ENCODE data around the gene PITPNM1.

GRCh38 chr11:67497656-67498291 is 7.4 kb downstream of the PITPNM1 start:
- TF ChIP-seq, protein P1, sequence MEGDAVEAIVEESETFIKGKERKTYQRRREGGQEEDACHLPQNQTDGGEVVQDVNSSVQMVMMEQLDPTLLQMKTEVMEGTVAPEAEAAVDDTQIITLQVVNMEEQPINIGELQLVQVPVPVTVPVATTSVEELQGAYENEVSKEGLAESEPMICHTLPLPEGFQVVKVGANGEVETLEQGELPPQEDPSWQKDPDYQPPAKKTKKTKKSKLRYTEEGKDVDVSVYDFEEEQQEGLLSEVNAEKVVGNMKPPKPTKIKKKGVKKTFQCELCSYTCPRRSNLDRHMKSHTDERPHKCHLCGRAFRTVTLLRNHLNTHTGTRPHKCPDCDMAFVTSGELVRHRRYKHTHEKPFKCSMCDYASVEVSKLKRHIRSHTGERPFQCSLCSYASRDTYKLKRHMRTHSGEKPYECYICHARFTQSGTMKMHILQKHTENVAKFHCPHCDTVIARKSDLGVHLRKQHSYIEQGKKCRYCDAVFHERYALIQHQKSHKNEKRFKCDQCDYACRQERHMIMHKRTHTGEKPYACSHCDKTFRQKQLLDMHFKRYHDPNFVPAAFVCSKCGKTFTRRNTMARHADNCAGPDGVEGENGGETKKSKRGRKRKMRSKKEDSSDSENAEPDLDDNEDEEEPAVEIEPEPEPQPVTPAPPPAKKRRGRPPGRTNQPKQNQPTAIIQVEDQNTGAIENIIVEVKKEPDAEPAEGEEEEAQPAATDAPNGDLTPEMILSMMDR (IDR thresholded peaks at IDR 0.05; ENCODE audit: low read depth, low read length) = no peak
- TF ChIP-seq POLR2A (IDR thresholded peaks at IDR 0.05; ENCODE audit: extremely low read depth, insufficient read length) = no peak
- no peak for TF ChIP-seq MYC (IDR thresholded peaks at IDR 0.05; ENCODE audit: low read depth, low read length)
- TF ChIP-seq, protein P2, sequence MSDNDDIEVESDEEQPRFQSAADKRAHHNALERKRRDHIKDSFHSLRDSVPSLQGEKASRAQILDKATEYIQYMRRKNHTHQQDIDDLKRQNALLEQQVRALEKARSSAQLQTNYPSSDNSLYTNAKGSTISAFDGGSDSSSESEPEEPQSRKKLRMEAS (IDR thresholded peaks at IDR 0.05; ENCODE audit: low read depth, low read length) = no peak
